A549 (cell line): ENCODE measurements around the gene HMSD. TPM values are rescaled to one million over a fixed set of nuclear protein-coding genes. Genes with fewer than 3 reads are reported as not detected.

Experiments used
- ATAC-seq, 2 experiments: fragments of 200-7000 bp in 1 of 2; fragments of >200 bp in 1 of 2; cut with Nextera tagmentation in 1 of 2; cut with Tn5 transposase in 1 of 2; 3 replicates each; pipeline versions ENCODE4 v1.8.0 to v1.9.1; 2018 to 2020; ENCODE audit warnings: mild to moderate bottlenecking in 1 of 2, moderate library complexity in 1 of 2
- CTCF ChIA-PET: fragments of 300-600 bp; sonication (Branson Sonifier 250); formaldehyde crosslinking; extraction: SDS; loops from one replicate; lab custom pipeline; 2021; ENCODE audit warnings: antibody characterized with exemption, inconsistent platforms; lab: Yijun Ruan, JAX
- POLR2A ChIA-PET: fragments of 350-600 bp; formaldehyde crosslinking; extraction: SDS; loops from one replicate; lab custom pipeline; 2021; ENCODE audit warnings: antibody characterized with exemption, inconsistent platforms; lab: Yijun Ruan, JAX
- DNase-seq, 2 experiments: peaks; one replicate each; pipeline versions ENCODE4 v3.0.0 to v3.0.0-alpha.2; 2011 to 2016; ENCODE audit warnings: low read depth in 1 of 2, low spot score in 1 of 2
- FAIRE-seq: peaks from 2 replicates; lab custom pipeline; 2011; peaks lifted over from hg19 to GRCh38; lab: Jason Lieb, UNC
- H3K27ac ChIP-seq, 2 experiments: fragments of >200 bp; sonication (Bioruptor Twin); formaldehyde crosslinking; 3 replicates each; pipeline ENCODE4 v1.5.1; 2016 to 2017
- H3K4me1 ChIP-seq: fragments of >200 bp; sonication (Bioruptor Twin); formaldehyde crosslinking; 3 replicates; pipeline ENCODE4 v1.6.1; 2016
- H3K4me2 ChIP-seq: fragments of >200 bp; sonication (Bioruptor Twin); formaldehyde crosslinking; 3 replicates; pipeline ENCODE4 v1.6.1; 2016
- H3K4me3 ChIP-seq: fragments of >200 bp; sonication (Bioruptor Twin); formaldehyde crosslinking; 3 replicates; pipeline ENCODE4 v1.5.1; 2016
- H3K9me3 ChIP-seq: fragments of >200 bp; sonication (Bioruptor Twin); formaldehyde crosslinking; 3 replicates; pipeline ENCODE4 v1.6.1; 2016
- CEBPB ChIP-seq, 2 experiments: fragments of >200 bp in 1 of 2; sonication (Bioruptor Twin) in 1 of 2; formaldehyde crosslinking in 1 of 2; IDR thresholded peaks; 2 replicates each; pipeline ENCODE4 v1.6.1; 2012 to 2016
- EHF ChIP-seq: fragments of 250-450 bp; sonication (Bioruptor Pico); IDR thresholded peaks from 2 replicates; pipeline ENCODE4 v1.5.0; 2020; ENCODE audit warnings: mild to moderate bottlenecking
- ESRRA ChIP-seq: fragments of 150-350 bp; IDR thresholded peaks from 2 replicates; pipeline ENCODE4 v1.6.1; 2014; ENCODE audit warnings: mild to moderate bottlenecking, low read length, borderline replicate concordance
- FOSB ChIP-seq: fragments of 250-450 bp; sonication (Bioruptor Pico); IDR thresholded peaks from 2 replicates; pipeline ENCODE4 v1.5.0; 2020; ENCODE audit warnings: mild to moderate bottlenecking, moderate library complexity
- FOSL2 ChIP-seq, 2 experiments: fragments of 450-650 bp in 1 of 2; fragments of >200 bp in 1 of 2; sonication (Bioruptor Twin) in 1 of 2; formaldehyde crosslinking; IDR thresholded peaks; 2 replicates each; pipeline versions ENCODE4 v1.5.0 to v1.6.1; 2016 to 2020; ENCODE audit warnings: mild to moderate bottlenecking in 1 of 2, moderate library complexity in 1 of 2
- HEYL ChIP-seq: fragments of 250-450 bp; sonication (Bioruptor Pico); IDR thresholded peaks from 2 replicates; pipeline ENCODE4 v1.8.0; 2021; ENCODE audit warnings: mild to moderate bottlenecking, moderate library complexity
- JUN ChIP-seq, 2 experiments: fragments of >200 bp; sonication (Bioruptor Twin); formaldehyde crosslinking; IDR thresholded peaks; 2 replicates in 1 of 2; 3 replicates in 1 of 2; pipeline ENCODE4 v1.6.1; 2016 to 2017
- MAZ ChIP-seq: fragments of 150-350 bp; IDR thresholded peaks from 2 replicates; pipeline ENCODE4 v1.6.1; 2014; ENCODE audit warnings: antibody characterized with exemption, low read depth, low read length, borderline replicate concordance
- NFE2L2 ChIP-seq: fragments of 150-350 bp; conservative IDR thresholded peaks from 2 replicates; pipeline ENCODE4 v1.6.1; 2014; ENCODE audit warnings: low read length
- NPAS2 ChIP-seq: fragments of 250-450 bp; sonication (Bioruptor Pico); IDR thresholded peaks from 2 replicates; pipeline ENCODE4 v1.8.0; 2022; ENCODE audit warnings: mild to moderate bottlenecking, moderate library complexity, borderline replicate concordance
- NR3C1 ChIP-seq: fragments of >200 bp; sonication (Bioruptor Twin); formaldehyde crosslinking; IDR thresholded peaks from 3 replicates; pipeline ENCODE4 v1.6.1; 2017
- POLR2A ChIP-seq: IDR thresholded peaks from 2 replicates; pipeline ENCODE4 v1.6.1; 2012; ENCODE audit warnings: mild to moderate bottlenecking, low read length
- POLR2AphosphoS2 ChIP-seq: conservative IDR thresholded peaks from 2 replicates; pipeline ENCODE4 v1.6.1; 2012; ENCODE audit warnings: low read length, improper control_type of control experiment, inconsistent platforms
- RCOR1 ChIP-seq: fragments of 150-350 bp; IDR thresholded peaks from 2 replicates; pipeline ENCODE4 v1.6.1; 2014; ENCODE audit warnings: antibody characterized with exemption, low read length, low read depth
- RFX5 ChIP-seq: fragments of 450-650 bp; IDR thresholded peaks from 2 replicates; pipeline ENCODE4 v1.7.1; 2014; ENCODE audit warnings: antibody characterized with exemption, mild to moderate bottlenecking, moderate library complexity
- SMC3 ChIP-seq: fragments of >200 bp; sonication (Bioruptor Twin); formaldehyde crosslinking; IDR thresholded peaks from 3 replicates; pipeline ENCODE4 v1.6.1; 2018; ENCODE audit warnings: inconsistent platforms
- TFCP2L1 ChIP-seq: fragments of 250-450 bp; sonication (Bioruptor Pico); IDR thresholded peaks from 2 replicates; pipeline ENCODE4 v1.5.0; 2021; ENCODE audit warnings: mild to moderate bottlenecking
- TP53 ChIP-seq: fragments of 250-450 bp; sonication (Bioruptor Pico); IDR thresholded peaks from 2 replicates; pipeline ENCODE4 v1.5.0; 2021; ENCODE audit warnings: mild to moderate bottlenecking, moderate library complexity
- ZNF302 ChIP-seq: fragments of 250-450 bp; sonication (Bioruptor Pico); IDR thresholded peaks from 2 replicates; pipeline ENCODE4 v1.9.0; 2021; ENCODE audit warnings: inconsistent platforms, mild to moderate bottlenecking, moderate library complexity
- WGBS: methylation state at CpG from one replicate; pipeline ENCODE4 v1.1.6; 2017; ENCODE audit errors: missing lambda C conversion rate; 5-methylcytosine and 5-hydroxymethylcytosine counted together
- polyA plus RNA-seq, 4 experiments: library from polyadenylated mRNA; depleted of rRNA in 3 of 4; stranded (reverse); fragments of >200 nt; fragmentation: RNase III in 1 of 4; extraction: RNeasy Plus Mini Kit Qiagen cat#74134 plus additional on column Dnase treatment in 1 of 4; gene quantifications; 2 replicates in 3 of 4; 3 replicates in 1 of 4; pipeline ENCODE4 v1.2.3, GENCODE V29; 2011 to 2017
- TF ChIP-seq, protein P1 (sequence below): fragments of 250-450 bp; sonication (Bioruptor Pico); IDR thresholded peaks from 2 replicates; pipeline ENCODE4 v1.5.0; 2021; ENCODE audit warnings: mild to moderate bottlenecking, moderate library complexity, borderline replicate concordance
- TF ChIP-seq, protein P2 (sequence below): fragments of >200 bp; sonication (Bioruptor Twin); formaldehyde crosslinking; IDR thresholded peaks from 2 replicates; pipeline ENCODE4 v1.6.1; 2016
- TF ChIP-seq, protein P3 (sequence below): fragments of 250-450 bp; sonication (Bioruptor Pico); IDR thresholded peaks from 2 replicates; pipeline ENCODE4 v1.5.0; 2020; ENCODE audit warnings: low read depth, mild to moderate bottlenecking, moderate library complexity
- TF ChIP-seq, protein P4 (sequence below): fragments of >200 bp; sonication (Bioruptor Twin); formaldehyde crosslinking; IDR thresholded peaks from 3 replicates; pipeline ENCODE4 v1.5.1; 2016
- TF ChIP-seq, protein P5 (sequence below): IDR thresholded peaks from 2 replicates; pipeline ENCODE4 v1.6.1; 2012
- TF ChIP-seq, protein P6 (sequence below): IDR thresholded peaks from 2 replicates; pipeline ENCODE4 v1.6.1; 2012; ENCODE audit warnings: low read depth, borderline replicate concordance
- TF ChIP-seq, protein P7 (sequence below): fragments of 200-600 bp; sonication (generic); IDR thresholded peaks from 2 replicates; pipeline ENCODE4 v1.6.1; 2016; ENCODE audit warnings: antibody characterized with exemption, mild to moderate bottlenecking, moderate library complexity
- TF ChIP-seq, protein P8 (sequence below): fragments of >200 bp; sonication (Bioruptor Twin); formaldehyde crosslinking; IDR thresholded peaks from 3 replicates; pipeline ENCODE4 v1.6.1; 2016
- TF ChIP-seq, protein P9 (sequence below): IDR thresholded peaks from 2 replicates; pipeline ENCODE4 v1.6.1; 2012

Gene HMSD
- polyA plus RNA-seq, 2 of the 4 experiments (the other 2 are of a cell fraction), result 0.13 to 0.23 TPM

DNA sequence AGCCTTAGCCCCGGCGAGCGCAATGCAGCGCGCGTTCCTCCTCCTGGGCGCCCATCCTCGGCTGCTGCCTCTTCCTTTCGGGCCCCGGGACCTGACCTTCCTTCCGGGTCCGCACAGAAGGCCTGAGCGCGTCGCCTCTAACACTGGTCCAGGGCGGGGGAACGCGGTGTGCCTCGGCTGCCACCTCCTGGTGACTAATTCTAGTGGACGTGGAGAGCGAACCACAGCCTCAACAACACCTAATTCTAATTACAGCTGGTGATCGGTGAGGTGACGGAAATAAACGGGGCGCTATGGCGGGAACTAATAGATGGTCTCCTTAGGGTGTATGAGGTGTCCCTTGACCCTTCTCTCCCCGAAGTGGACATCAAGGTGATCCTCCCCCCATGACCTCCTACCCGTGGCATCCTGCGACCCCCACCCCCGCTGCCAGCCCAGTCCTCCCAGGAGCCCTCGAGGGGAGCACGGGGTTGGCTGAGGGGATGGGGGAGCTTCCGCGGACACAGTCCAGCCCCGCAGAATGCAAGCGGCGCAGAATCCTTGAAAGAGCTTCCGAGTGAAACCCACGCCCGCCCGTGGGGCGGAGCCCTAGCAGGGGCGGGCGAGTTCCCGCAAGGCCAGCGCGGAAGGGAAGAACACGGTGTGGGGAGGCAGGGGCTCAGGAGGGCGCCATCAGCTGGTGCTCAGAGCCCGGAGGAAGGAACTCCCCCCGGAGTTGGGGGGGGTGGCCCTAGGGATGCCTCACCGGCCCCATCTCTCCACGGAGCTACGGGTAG is 12.8 kb upstream of the HMSD start:
- Histone ChIP-seq H3K4me1 (no peaks in the 10 kb centered on the region), H3K9me3 (no peaks in the 10 kb centered on the region), H3K4me3 (peak overlapping the region; percentile 58), H3K4me2 (peak overlapping the region; percentile 95), H3K27ac (peak overlapping the region; percentile 49 to 71; a peak in 4 of 6 replicates)
- POLR2A ChIA-PET, result no interaction called here
- ATAC-seq (peak; percentile 99 to 100), DNase-seq (peak; percentile 57 to 75), FAIRE-seq (no peak)
- 3% methylated on average over 14 of the region's 54 CpGs for WGBS
- CTCF ChIA-PET, result interaction anchor here (0.6 to 2.2 kb wide), 28 partner anchors 11 to 425 kb away, joined by 3 to 11 read pairs (median 3); no protein-coding TSS in a partner anchor
- TF ChIP-seq JUN (IDR thresholded peaks at IDR 0.05) (no peak), NPAS2 (CRISPR knock-in tag) (no peak), ZNF302 (CRISPR knock-in tag) (no peak), RCOR1 (no peak), HEYL (CRISPR knock-in tag) (no peak), POLR2A (no peak), SMC3 (peak; percentile 46), TP53 (CRISPR knock-in tag) (no peak), FOSL2 (IDR thresholded peaks at IDR 0.05) (no peak), FOSL2 (CRISPR knock-in tag; IDR thresholded peaks at IDR 0.05) (no peak), RFX5 (no peak), TFCP2L1 (CRISPR knock-in tag) (no peak), FOSB (CRISPR knock-in tag) (no peak), MAZ (no peak), NR3C1 (no peak), EHF (CRISPR knock-in tag) (no peak), ESRRA (no peak), CEBPB (IDR thresholded peaks at IDR 0.05) (no peak), NFE2L2 (no peak), POLR2AphosphoS2 (no peak)
- TF ChIP-seq, protein P1, sequence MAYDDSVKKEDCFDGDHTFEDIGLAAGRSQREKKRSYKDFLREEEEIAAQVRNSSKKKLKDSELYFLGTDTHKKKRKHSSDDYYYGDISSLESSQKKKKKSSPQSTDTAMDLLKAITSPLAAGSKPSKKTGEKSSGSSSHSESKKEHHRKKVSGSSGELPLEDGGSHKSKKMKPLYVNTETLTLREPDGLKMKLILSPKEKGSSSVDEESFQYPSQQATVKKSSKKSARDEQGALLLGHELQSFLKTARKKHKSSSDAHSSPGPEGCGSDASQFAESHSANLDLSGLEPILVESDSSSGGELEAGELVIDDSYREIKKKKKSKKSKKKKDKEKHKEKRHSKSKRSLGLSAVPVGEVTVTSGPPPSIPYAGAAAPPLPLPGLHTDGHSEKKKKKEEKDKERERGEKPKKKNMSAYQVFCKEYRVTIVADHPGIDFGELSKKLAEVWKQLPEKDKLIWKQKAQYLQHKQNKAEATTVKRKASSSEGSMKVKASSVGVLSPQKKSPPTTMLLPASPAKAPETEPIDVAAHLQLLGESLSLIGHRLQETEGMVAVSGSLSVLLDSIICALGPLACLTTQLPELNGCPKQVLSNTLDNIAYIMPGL (CRISPR knock-in tag), result no peak
- TF ChIP-seq, protein P2, sequence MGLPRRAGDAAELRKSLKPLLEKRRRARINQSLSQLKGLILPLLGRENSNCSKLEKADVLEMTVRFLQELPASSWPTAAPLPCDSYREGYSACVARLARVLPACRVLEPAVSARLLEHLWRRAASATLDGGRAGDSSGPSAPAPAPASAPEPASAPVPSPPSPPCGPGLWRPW, result no peak
- TF ChIP-seq, protein P3, sequence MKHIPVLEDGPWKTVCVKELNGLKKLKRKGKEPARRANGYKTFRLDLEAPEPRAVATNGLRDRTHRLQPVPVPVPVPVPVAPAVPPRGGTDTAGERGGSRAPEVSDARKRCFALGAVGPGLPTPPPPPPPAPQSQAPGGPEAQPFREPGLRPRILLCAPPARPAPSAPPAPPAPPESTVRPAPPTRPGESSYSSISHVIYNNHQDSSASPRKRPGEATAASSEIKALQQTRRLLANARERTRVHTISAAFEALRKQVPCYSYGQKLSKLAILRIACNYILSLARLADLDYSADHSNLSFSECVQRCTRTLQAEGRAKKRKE (CRISPR knock-in tag), result no peak
- TF ChIP-seq, protein P4, sequence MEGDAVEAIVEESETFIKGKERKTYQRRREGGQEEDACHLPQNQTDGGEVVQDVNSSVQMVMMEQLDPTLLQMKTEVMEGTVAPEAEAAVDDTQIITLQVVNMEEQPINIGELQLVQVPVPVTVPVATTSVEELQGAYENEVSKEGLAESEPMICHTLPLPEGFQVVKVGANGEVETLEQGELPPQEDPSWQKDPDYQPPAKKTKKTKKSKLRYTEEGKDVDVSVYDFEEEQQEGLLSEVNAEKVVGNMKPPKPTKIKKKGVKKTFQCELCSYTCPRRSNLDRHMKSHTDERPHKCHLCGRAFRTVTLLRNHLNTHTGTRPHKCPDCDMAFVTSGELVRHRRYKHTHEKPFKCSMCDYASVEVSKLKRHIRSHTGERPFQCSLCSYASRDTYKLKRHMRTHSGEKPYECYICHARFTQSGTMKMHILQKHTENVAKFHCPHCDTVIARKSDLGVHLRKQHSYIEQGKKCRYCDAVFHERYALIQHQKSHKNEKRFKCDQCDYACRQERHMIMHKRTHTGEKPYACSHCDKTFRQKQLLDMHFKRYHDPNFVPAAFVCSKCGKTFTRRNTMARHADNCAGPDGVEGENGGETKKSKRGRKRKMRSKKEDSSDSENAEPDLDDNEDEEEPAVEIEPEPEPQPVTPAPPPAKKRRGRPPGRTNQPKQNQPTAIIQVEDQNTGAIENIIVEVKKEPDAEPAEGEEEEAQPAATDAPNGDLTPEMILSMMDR, result peak; percentile 45
- TF ChIP-seq, protein P5, sequence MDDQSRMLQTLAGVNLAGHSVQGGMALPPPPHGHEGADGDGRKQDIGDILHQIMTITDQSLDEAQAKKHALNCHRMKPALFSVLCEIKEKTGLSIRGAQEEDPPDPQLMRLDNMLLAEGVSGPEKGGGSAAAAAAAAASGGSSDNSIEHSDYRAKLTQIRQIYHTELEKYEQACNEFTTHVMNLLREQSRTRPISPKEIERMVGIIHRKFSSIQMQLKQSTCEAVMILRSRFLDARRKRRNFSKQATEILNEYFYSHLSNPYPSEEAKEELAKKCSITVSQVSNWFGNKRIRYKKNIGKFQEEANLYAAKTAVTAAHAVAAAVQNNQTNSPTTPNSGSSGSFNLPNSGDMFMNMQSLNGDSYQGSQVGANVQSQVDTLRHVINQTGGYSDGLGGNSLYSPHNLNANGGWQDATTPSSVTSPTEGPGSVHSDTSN, result no peak
- TF ChIP-seq, protein P6, sequence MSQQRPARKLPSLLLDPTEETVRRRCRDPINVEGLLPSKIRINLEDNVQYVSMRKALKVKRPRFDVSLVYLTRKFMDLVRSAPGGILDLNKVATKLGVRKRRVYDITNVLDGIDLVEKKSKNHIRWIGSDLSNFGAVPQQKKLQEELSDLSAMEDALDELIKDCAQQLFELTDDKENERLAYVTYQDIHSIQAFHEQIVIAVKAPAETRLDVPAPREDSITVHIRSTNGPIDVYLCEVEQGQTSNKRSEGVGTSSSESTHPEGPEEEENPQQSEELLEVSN, result 0 out of 2 replicates have a peak, but pooled peaks have one; percentile 28
- TF ChIP-seq, protein P7, sequence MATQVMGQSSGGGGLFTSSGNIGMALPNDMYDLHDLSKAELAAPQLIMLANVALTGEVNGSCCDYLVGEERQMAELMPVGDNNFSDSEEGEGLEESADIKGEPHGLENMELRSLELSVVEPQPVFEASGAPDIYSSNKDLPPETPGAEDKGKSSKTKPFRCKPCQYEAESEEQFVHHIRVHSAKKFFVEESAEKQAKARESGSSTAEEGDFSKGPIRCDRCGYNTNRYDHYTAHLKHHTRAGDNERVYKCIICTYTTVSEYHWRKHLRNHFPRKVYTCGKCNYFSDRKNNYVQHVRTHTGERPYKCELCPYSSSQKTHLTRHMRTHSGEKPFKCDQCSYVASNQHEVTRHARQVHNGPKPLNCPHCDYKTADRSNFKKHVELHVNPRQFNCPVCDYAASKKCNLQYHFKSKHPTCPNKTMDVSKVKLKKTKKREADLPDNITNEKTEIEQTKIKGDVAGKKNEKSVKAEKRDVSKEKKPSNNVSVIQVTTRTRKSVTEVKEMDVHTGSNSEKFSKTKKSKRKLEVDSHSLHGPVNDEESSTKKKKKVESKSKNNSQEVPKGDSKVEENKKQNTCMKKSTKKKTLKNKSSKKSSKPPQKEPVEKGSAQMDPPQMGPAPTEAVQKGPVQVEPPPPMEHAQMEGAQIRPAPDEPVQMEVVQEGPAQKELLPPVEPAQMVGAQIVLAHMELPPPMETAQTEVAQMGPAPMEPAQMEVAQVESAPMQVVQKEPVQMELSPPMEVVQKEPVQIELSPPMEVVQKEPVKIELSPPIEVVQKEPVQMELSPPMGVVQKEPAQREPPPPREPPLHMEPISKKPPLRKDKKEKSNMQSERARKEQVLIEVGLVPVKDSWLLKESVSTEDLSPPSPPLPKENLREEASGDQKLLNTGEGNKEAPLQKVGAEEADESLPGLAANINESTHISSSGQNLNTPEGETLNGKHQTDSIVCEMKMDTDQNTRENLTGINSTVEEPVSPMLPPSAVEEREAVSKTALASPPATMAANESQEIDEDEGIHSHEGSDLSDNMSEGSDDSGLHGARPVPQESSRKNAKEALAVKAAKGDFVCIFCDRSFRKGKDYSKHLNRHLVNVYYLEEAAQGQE, result no peak
- TF ChIP-seq, protein P8, sequence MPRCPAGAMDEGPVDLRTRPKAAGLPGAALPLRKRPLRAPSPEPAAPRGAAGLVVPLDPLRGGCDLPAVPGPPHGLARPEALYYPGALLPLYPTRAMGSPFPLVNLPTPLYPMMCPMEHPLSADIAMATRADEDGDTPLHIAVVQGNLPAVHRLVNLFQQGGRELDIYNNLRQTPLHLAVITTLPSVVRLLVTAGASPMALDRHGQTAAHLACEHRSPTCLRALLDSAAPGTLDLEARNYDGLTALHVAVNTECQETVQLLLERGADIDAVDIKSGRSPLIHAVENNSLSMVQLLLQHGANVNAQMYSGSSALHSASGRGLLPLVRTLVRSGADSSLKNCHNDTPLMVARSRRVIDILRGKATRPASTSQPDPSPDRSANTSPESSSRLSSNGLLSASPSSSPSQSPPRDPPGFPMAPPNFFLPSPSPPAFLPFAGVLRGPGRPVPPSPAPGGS, result no peak
- TF ChIP-seq, protein P9, sequence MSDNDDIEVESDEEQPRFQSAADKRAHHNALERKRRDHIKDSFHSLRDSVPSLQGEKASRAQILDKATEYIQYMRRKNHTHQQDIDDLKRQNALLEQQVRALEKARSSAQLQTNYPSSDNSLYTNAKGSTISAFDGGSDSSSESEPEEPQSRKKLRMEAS, result peak; percentile 41; the same call in 1 of the 2 replicates
